ENCODE data around the gene SRP68.

Gene SRP68

DNA sequence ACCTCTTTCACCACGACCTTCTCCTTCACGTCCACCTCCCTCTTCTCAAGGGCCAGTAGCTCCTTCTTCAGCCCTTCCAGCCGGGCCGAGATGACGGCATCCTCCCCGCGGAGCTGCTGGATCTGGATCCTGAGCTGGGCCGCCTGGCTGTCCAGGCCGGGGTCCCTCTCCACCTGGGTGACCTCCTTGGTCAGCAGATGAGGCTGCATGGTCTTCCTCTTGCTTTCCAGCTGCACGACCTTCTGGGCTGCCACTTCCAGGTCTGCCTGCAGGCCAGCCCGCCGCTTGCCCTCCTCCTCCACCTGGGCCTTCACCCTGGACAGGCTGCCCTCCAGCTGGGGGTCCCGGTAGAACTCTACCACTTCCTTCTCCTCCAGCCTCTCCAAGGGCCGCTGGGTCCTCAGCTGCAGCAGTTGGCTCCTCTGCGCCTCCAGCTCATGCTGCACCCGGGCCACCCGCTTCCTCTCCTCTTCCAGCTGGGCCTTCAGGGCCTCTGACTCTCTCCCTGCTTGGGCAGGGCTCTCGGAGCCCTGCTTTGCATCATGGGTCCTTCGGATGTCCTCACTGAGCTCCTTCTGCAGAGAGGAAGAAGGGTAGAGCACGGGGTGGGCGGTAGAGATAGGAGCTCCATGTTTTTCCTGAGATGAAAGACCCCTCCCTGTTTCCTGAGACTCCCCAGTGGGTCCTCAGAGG is 62.2 kb downstream of the SRP68 start:
- POLR2A ChIA-PET, result interaction anchor here (0.5 kb wide), 1 partner anchor 57 kb away, joined by 3 read pairs; no protein-coding TSS in a partner anchor
- no peak overlapping the region for H3K27ac ChIP-seq (ENCODE audit: extremely low read depth, low read depth, low read length)
- CTCF ChIA-PET, result interaction anchor here (0.6 to 4.9 kb wide), 12 partner anchors 10 to 1909 kb away, joined by 3 to 45 read pairs (median 3); partner anchors contain the start of gene CDK3
- H3K9me3 ChIP-seq (ENCODE audit: control insufficient read depth, insufficient read depth, low read depth, low read length), result no peaks in the 10 kb centered on the region
- no peak overlapping the region for H3K4me3 ChIP-seq (ENCODE audit: low read depth, low read length)
- no peaks in the 10 kb centered on the region for H3K36me3 ChIP-seq (ENCODE audit: control insufficient read depth in 2 of 2, insufficient read depth in 1 of 2, low read length in 2 of 2)
- no peaks in the 10 kb centered on the region for H3K4me1 ChIP-seq (ENCODE audit: control insufficient read depth, insufficient read depth, low read length)
- TF ChIP-seq ZSCAN16 (tag by site-specific recombination; IDR thresholded peaks at IDR 0.05) (no peak), OVOL3 (tag by site-specific recombination; IDR thresholded peaks at IDR 0.05) (no peak), ZNF146 (tag by site-specific recombination; IDR thresholded peaks at IDR 0.05) (no peak), ZNF658 (tag by site-specific recombination; IDR thresholded peaks at IDR 0.05) (no peak), ZNF747 (tag by site-specific recombination; IDR thresholded peaks at IDR 0.05) (no peak), ZFP3 (tag by site-specific recombination; IDR thresholded peaks at IDR 0.05; ENCODE audit: low read depth) (no peak), ZNF211 (tag by site-specific recombination; IDR thresholded peaks at IDR 0.05; ENCODE audit: low read depth) (no peak), ZNF768 (tag by site-specific recombination; IDR thresholded peaks at IDR 0.05) (no peak), MZF1 (tag by site-specific recombination; IDR thresholded peaks at IDR 0.05; ENCODE audit: borderline replicate concordance) (no peak), ZNF560 (tag by site-specific recombination; IDR thresholded peaks at IDR 0.05; ENCODE audit: borderline replicate concordance) (no peak)
- TF ChIP-seq, protein P1, sequence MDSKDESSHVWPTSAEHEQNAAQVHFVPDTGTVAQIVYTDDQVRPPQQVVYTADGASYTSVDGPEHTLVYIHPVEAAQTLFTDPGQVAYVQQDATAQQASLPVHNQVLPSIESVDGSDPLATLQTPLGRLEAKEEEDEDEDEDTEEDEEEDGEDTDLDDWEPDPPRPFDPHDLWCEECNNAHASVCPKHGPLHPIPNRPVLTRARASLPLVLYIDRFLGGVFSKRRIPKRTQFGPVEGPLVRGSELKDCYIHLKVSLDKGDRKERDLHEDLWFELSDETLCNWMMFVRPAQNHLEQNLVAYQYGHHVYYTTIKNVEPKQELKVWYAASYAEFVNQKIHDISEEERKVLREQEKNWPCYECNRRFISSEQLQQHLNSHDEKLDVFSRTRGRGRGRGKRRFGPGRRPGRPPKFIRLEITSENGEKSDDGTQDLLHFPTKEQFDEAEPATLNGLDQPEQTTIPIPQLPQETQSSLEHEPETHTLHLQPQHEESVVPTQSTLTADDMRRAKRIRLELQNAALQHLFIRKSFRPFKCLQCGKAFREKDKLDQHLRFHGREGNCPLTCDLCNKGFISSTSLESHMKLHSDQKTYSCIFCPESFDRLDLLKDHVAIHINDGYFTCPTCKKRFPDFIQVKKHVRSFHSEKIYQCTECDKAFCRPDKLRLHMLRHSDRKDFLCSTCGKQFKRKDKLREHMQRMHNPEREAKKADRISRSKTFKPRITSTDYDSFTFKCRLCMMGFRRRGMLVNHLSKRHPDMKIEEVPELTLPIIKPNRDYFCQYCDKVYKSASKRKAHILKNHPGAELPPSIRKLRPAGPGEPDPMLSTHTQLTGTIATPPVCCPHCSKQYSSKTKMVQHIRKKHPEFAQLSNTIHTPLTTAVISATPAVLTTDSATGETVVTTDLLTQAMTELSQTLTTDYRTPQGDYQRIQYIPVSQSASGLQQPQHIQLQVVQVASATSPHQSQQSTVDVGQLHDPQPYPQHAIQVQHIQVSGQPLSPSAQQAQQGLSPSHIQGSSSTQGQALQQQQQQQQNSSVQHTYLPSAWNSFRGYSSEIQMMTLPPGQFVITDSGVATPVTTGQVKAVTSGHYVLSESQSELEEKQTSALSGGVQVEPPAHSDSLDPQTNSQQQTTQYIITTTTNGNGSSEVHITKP (tag by site-specific recombination; IDR thresholded peaks at IDR 0.05), result no peak
- TF ChIP-seq, protein P2, sequence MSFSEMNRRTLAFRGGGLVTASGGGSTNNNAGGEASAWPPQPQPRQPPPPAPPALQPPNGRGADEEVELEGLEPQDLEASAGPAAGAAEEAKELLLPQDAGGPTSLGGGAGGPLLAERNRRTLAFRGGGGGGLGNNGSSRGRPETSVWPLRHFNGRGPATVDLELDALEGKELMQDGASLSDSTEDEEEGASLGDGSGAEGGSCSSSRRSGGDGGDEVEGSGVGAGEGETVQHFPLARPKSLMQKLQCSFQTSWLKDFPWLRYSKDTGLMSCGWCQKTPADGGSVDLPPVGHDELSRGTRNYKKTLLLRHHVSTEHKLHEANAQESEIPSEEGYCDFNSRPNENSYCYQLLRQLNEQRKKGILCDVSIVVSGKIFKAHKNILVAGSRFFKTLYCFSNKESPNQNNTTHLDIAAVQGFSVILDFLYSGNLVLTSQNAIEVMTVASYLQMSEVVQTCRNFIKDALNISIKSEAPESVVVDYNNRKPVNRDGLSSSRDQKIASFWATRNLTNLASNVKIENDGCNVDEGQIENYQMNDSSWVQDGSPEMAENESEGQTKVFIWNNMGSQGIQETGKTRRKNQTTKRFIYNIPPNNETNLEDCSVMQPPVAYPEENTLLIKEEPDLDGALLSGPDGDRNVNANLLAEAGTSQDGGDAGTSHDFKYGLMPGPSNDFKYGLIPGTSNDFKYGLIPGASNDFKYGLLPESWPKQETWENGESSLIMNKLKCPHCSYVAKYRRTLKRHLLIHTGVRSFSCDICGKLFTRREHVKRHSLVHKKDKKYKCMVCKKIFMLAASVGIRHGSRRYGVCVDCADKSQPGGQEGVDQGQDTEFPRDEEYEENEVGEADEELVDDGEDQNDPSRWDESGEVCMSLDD (tag by site-specific recombination; IDR thresholded peaks at IDR 0.05), result no peak

DNA sequence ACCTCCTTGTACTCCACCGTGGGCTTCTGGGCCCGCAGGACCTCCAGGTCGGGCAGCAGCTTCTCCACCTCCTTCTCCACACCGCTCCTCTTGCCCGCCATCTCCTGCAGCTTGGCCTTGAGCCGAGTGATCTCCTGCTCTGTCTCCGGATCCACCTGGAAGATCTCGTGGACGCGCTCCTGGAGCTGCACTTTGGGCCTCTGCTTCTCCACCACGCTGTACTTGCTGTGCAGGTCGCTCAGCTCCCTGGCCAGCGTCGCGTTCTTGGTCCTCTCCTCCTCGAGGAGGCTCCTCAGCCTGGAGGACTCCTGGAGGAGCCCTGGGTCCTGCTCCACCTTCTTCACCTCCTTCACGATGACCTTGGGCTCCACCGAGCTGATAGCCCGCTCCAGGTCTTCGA is 62.9 kb downstream of the SRP68 start:
- no peak overlapping the region for H3K4me3 ChIP-seq (ENCODE audit: low read depth, low read length)
- TF ChIP-seq ZNF416 (tag by site-specific recombination; IDR thresholded peaks at IDR 0.05) (no peak), ZBTB20 (tag by site-specific recombination; IDR thresholded peaks at IDR 0.05) (no peak), ZBTB17 (tag by site-specific recombination; IDR thresholded peaks at IDR 0.05) (no peak), ZNF155 (tag by site-specific recombination; IDR thresholded peaks at IDR 0.05) (no peak), ZNF571 (tag by site-specific recombination; IDR thresholded peaks at IDR 0.05) (no peak), KLF9 (tag by site-specific recombination; IDR thresholded peaks at IDR 0.05; ENCODE audit: low read depth) (no peak), ZNF121 (tag by site-specific recombination; IDR thresholded peaks at IDR 0.05) (no peak), HOXA7 (CRISPR knock-in tag; IDR thresholded peaks at IDR 0.05; ENCODE audit: borderline replicate concordance) (no peak), SCRT2 (tag by site-specific recombination; IDR thresholded peaks at IDR 0.05) (no peak), SP3 (tag by site-specific recombination; IDR thresholded peaks at IDR 0.05) (no peak)
- H3K9me3 ChIP-seq (ENCODE audit: control insufficient read depth, insufficient read depth, low read depth, low read length), result no peaks in the 10 kb centered on the region
- no peaks in the 10 kb centered on the region for H3K36me3 ChIP-seq (ENCODE audit: control insufficient read depth in 2 of 2, insufficient read depth in 1 of 2, low read length in 2 of 2)
- no peak overlapping the region for H3K27ac ChIP-seq (ENCODE audit: extremely low read depth, low read depth, low read length)
- H3K4me1 ChIP-seq (ENCODE audit: control insufficient read depth, insufficient read depth, low read length), result no peaks in the 10 kb centered on the region
- ChIA-PET POLR2A (interaction anchor here (1.2 kb wide), 1 partner anchor 11 kb away, joined by 3 read pairs; no protein-coding TSS in a partner anchor), CTCF (interaction anchor here (0.6 to 4.9 kb wide), 8 partner anchors 10 to 270 kb away, joined by 3 to 45 read pairs (median 4); partner anchors contain the start of gene CDK3)

Measured in HEK293 (cell line).